Tibial artery (tissue), 4 donors: Measurements from ENCODE around the gene PCDH15.
A peak's percentile ranks its signal among the peaks of the same experiment; 100 is the strongest.

Source experiments
- DNase-seq, 2 donors: peaks; one replicate each; pipeline ENCODE4 v3.0.0-alpha.2; 2019
- H3K27ac ChIP-seq, 2 donors: fragments of 200-600 bp; sonication (generic) in 1 of 2; 1 replicate in 1 of 2; 2 replicates in 1 of 2; pipeline ENCODE4 v1.5.1; 2018 to 2019; ENCODE audit warnings: mild to moderate bottlenecking in 1 of 2
- H3K27me3 ChIP-seq, 2 donors: fragments of 200-600 bp; sonication (generic) in 1 of 2; one replicate each; pipeline versions ENCODE4 v1.5.1 to v1.6.0; 2016 to 2019
- H3K36me3 ChIP-seq, 3 donors: fragments of 200-600 bp; sonication (generic) in 2 of 3; one replicate each; pipeline ENCODE4 v1.5.1; 2016 to 2019; ENCODE audit warnings: mild to moderate bottlenecking in 2 of 3
- H3K4me1 ChIP-seq, 4 donors: fragments of 200-600 bp; sonication (generic) in 2 of 4; 1 replicate in 3 of 4; 2 replicates in 1 of 4; pipeline ENCODE4 v1.5.1; 2016 to 2019
- H3K4me3 ChIP-seq, 2 donors: fragments of 200-600 bp; sonication (generic) in 1 of 2; 1 replicate in 1 of 2; 2 replicates in 1 of 2; pipeline ENCODE4 v1.5.1; 2018 to 2019; ENCODE audit warnings: mild to moderate bottlenecking in 2 of 2
- H3K9me3 ChIP-seq, 3 donors: fragments of 200-600 bp; sonication (generic) in 1 of 3; one replicate each; pipeline ENCODE4 v1.5.1; 2016 to 2019
- intact Hi-C: fragments of 100-400 bp; cut with DNase I; formaldehyde crosslinking; loops from one replicate; pipeline ENCODE4 v1.15.0; 2023; ENCODE audit warnings: low total_unique reads
- TF ChIP-seq, protein P1 (sequence below), 2 experiments: fragments of 200-600 bp in 1 of 2; fragments of 450-650 bp in 1 of 2; IDR thresholded peaks; one replicate each; pipeline ENCODE4 v1.5.1; 2017 to 2019; ENCODE audit warnings: antibody characterized with exemption in 2 of 2, mild to moderate bottlenecking in 1 of 2, moderate library complexity in 1 of 2

The PCDH15 gene

DNA sequence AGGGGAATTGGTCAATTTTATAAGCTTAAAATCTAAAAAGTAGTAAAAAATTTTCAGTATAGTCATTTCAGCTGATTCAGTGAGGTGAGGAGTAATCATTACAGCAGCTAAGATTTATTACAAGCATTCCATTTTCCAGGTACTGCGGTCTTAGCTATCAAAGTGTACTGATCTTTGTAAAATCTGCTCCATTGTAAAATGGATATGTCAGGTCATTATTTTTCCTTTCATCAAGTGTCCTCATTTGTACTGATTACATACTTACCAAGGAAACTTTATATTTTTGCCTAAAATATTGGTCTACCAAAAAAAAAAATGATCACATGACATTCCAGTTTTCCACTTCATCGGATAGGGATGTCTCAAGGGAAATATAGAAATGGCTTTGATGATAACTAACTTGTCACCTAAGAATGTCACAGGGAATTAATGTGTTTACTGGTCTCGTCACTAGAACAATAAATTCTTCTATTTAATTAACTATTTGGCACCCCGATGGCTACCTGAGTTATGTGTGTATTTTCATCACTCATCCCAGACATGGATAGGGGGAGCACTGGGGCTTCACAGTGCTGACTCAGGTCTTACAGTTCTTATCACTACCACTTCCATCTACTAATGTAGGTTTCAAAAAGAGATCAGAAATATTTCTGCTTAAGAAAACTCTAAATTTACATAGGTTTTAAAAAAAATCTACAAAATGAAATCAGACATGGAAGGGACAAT lies 948.4 kb downstream of the PCDH15 start:
- Histone ChIP-seq H3K27me3 (no peaks in the 10 kb centered on the region), H3K4me1 (no peaks in the 10 kb centered on the region), H3K36me3 (no peaks in the 10 kb centered on the region), H3K27ac (no peak overlapping the region), H3K4me3 (no peak overlapping the region), H3K9me3 (no peaks in the 10 kb centered on the region)
- intact Hi-C loops: no loop called here
- DNase-seq: no peak
- TF ChIP-seq, protein P1, sequence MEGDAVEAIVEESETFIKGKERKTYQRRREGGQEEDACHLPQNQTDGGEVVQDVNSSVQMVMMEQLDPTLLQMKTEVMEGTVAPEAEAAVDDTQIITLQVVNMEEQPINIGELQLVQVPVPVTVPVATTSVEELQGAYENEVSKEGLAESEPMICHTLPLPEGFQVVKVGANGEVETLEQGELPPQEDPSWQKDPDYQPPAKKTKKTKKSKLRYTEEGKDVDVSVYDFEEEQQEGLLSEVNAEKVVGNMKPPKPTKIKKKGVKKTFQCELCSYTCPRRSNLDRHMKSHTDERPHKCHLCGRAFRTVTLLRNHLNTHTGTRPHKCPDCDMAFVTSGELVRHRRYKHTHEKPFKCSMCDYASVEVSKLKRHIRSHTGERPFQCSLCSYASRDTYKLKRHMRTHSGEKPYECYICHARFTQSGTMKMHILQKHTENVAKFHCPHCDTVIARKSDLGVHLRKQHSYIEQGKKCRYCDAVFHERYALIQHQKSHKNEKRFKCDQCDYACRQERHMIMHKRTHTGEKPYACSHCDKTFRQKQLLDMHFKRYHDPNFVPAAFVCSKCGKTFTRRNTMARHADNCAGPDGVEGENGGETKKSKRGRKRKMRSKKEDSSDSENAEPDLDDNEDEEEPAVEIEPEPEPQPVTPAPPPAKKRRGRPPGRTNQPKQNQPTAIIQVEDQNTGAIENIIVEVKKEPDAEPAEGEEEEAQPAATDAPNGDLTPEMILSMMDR (IDR thresholded peaks at IDR 0.05): no peak

DNA sequence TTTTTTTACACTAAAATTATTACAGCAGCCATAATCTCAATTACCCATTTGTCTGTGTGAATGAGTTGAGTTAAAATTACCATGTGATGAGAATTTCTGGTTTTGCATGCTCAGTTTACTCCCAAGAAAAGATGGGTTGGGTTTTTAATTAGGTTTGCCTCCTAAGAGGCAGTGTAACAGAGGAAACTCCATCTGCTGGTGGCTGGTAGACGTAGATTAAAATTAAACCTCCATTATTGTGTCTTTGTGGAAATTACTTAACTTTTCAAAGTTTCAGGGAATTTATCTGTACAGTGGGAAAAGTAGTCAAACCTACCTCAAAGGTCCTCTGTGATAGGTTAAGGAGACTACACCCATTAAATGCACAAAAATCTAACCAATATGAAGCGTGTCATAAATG lies 954.2 kb downstream of the PCDH15 start:
- Histone ChIP-seq H3K4me3 (no peak overlapping the region), H3K27ac (no peak overlapping the region), H3K36me3 (no peaks in the 10 kb centered on the region), H3K4me1 (no peaks in the 10 kb centered on the region), H3K9me3 (no peaks in the 10 kb centered on the region), H3K27me3 (no peaks in the 10 kb centered on the region)
- TF ChIP-seq, protein P1 (IDR thresholded peaks at IDR 0.05): no peak
- intact Hi-C loops: no loop called here
- DNase-seq: no peak

DNA sequence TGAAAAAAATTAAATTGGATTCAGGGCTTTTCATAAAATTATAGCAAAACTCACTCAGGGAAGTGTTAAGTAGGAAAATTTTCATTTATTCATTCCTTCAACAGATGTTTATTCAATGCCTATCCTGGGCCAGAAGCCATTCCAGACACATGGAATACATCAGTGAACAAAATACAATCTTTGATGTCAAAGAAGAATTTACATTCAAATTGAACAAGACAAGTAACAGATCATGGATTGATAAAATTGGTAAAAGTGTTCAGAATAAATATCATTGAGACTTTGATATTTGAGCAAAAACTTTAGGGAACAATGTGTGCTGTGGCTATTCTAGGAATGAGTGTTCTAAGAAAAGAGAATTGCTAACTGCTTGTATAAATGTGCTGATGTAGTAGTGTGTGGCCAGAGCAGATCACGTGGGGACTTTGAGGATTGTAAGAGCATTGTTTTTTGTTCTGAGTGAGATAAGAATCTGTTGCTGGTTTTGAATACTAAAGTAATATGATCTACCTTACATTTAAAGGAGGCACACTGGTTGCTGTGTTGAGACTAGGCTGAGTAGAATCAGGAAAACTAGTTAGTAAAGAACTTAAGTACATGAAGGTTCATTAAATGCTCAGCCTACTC lies 957.2 kb downstream of the PCDH15 start:
- no peaks in the 10 kb centered on the region for H3K4me1 ChIP-seq
- DNase-seq: peak in 1 of 2 donors; percentile 28
- H3K27ac ChIP-seq: no peak overlapping the region
- no peaks in the 10 kb centered on the region for H3K9me3 ChIP-seq
- H3K36me3 ChIP-seq: no peaks in the 10 kb centered on the region
- TF ChIP-seq, protein P1 (IDR thresholded peaks at IDR 0.05): no peak
- H3K4me3 ChIP-seq: no peak overlapping the region
- intact Hi-C loops: no loop called here
- H3K27me3 ChIP-seq: no peaks in the 10 kb centered on the region

DNA sequence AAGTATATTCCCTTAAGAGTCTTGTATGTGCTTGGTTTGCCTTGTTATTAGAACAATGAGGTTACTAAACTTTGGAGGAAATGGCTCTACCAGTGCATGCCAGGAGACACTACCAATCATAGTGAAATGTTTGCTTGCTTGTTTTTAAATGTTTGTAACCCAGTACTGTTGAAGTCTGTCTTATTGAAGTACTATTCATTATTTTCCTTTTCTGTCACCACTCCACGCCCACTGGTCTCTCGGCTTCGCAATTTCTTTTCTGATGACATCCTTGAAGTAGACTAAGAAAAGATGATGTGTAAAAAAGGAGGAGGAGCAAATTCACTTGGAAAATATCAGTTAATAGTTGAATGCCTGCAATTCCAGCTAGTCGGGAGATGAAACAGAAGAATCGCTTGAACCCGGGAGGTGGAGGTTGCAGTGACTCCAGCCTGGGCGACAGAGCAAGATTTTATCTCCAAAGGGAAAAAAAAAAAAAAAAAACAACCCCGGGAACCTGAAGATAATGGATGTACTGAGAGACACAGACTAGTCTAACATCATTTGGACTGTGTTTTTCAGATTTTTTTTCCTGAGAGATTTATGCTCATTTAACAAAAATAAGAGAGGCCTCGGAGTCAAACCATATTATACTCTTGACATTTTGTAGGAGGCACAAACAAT lies 959.4 kb downstream of the PCDH15 start:
- no peaks in the 10 kb centered on the region for H3K27me3 ChIP-seq
- intact Hi-C loops: no loop called here

DNA sequence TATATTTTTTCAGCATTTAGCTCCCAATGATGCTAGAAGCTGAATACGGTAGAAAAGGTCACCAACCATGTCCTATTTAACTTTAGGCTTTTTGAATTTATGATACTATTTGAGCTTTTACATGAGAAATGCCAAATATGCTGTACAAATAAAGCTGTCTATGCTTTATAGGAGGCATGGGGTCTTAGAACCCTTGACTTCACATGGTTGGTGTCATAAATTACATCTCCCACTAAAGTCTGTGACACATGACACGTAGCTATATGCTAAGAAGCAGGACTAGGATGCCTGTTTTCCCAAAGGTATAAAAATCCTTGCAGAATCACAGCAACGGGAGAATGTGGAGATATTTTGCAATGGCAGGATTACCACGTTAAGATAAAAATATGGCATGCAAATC lies 960.4 kb downstream of the PCDH15 start:
- intact Hi-C loops: no loop called here
- Histone ChIP-seq H3K36me3 (no peaks in the 10 kb centered on the region), H3K27me3 (no peaks in the 10 kb centered on the region), H3K9me3 (no peaks in the 10 kb centered on the region), H3K4me1 (no peaks in the 10 kb centered on the region), H3K4me3 (no peak overlapping the region), H3K27ac (no peak overlapping the region)
- TF ChIP-seq, protein P1 (IDR thresholded peaks at IDR 0.05): no peak
- no peak for DNase-seq

More for the DNA sequence above, 959.4 kb downstream of the PCDH15 start:
- Histone ChIP-seq H3K4me1 (no peaks in the 10 kb centered on the region), H3K4me3 (no peak overlapping the region), H3K27ac (no peak overlapping the region), H3K36me3 (no peaks in the 10 kb centered on the region), H3K9me3 (no peaks in the 10 kb centered on the region)
- TF ChIP-seq, protein P1 (IDR thresholded peaks at IDR 0.05): no peak
- DNase-seq: no peak
